Stimulated activated CD4-positive, alpha-beta T cell treated with anti-CD3 and anti-CD28 coated beads, Interleukin-12 subunit alpha, Interleukin-12 subunit beta, amount 100 ng/mL, for 48 hours (primary cell): ENCODE measurements around the gene C16orf90.
"Not testable (repeated sequence)": the region's sequence is repeated elsewhere in the genome, so short reads cannot be mapped to it uniquely, and the experiment has no call there.

Source experiments
- DNase-seq, 3 donors: peaks; one replicate each; pipeline ENCODE4 v3.0.0-alpha.2; 2020; ENCODE audit warnings: low read depth in 2 of 3, low spot score in 1 of 3

C16orf90 gene

GRCh38 chr16:3485097-3485745 lies 10.1 kb downstream of the C16orf90 start:
- DNase-seq: no peak

GRCh38 chr16:3484318-3485096 lies 10.8 kb downstream of the C16orf90 start:
- no peak for DNase-seq

- no peak for DNase-seq
Measured at GRCh38 chr16:3482659-3483241, 12.5 kb downstream of the C16orf90 start.

GRCh38 chr16:3481696-3482658 lies 13.3 kb downstream of the C16orf90 start:
- DNase-seq: no peak

- no peak for DNase-seq
Measured at GRCh38 chr16:3480901-3481695, 14.2 kb downstream of the C16orf90 start.

- DNase-seq: no peak
Measured at GRCh38 chr16:3479654-3480216, 15.6 kb downstream of the C16orf90 start.

- no peak for DNase-seq
Measured at GRCh38 chr16:3478242-3478925, 16.9 kb downstream of the C16orf90 start.

GRCh38 chr16:3476409-3476808 lies 18.9 kb downstream of the C16orf90 start:
- DNase-seq: no peak

- DNase-seq: no peak
Measured at GRCh38 chr16:3475604-3476375, 19.5 kb downstream of the C16orf90 start.

GRCh38 chr16:3474870-3475269 lies 20.4 kb downstream of the C16orf90 start:
- not testable (repeated sequence) for DNase-seq

GRCh38 chr16:3474136-3474779 lies 21.0 kb downstream of the C16orf90 start:
- no peak for DNase-seq

- DNase-seq: not testable (repeated sequence)
Measured at GRCh38 chr16:3473596-3473943, 21.7 kb downstream of the C16orf90 start.

GRCh38 chr16:3472878-3473595 lies 22.3 kb downstream of the C16orf90 start:
- DNase-seq: no peak

- no peak for DNase-seq
Measured at GRCh38 chr16:3471518-3472176, 23.6 kb downstream of the C16orf90 start.

- no peak for DNase-seq
Measured at GRCh38 chr16:3470723-3471122, 24.6 kb downstream of the C16orf90 start.

- no peak for DNase-seq
Measured at GRCh38 chr16:3469736-3470135, 25.6 kb downstream of the C16orf90 start.

- no peak for DNase-seq
Measured at GRCh38 chr16:3468501-3468900, 26.8 kb downstream of the C16orf90 start.
